COLO829 (cell line): Measurements from ENCODE around the gene B3GNT9.
A peak's percentile ranks its signal among the peaks of the same experiment; 100 is the strongest.

ENCODE experiments used
- DNase-seq: peaks from one replicate; pipeline ENCODE4 v3.0.0; 2012; ENCODE audit warnings: low spot score

B3GNT9 gene, protein sequence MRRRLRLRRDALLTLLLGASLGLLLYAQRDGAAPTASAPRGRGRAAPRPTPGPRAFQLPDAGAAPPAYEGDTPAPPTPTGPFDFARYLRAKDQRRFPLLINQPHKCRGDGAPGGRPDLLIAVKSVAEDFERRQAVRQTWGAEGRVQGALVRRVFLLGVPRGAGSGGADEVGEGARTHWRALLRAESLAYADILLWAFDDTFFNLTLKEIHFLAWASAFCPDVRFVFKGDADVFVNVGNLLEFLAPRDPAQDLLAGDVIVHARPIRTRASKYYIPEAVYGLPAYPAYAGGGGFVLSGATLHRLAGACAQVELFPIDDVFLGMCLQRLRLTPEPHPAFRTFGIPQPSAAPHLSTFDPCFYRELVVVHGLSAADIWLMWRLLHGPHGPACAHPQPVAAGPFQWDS

DNA sequence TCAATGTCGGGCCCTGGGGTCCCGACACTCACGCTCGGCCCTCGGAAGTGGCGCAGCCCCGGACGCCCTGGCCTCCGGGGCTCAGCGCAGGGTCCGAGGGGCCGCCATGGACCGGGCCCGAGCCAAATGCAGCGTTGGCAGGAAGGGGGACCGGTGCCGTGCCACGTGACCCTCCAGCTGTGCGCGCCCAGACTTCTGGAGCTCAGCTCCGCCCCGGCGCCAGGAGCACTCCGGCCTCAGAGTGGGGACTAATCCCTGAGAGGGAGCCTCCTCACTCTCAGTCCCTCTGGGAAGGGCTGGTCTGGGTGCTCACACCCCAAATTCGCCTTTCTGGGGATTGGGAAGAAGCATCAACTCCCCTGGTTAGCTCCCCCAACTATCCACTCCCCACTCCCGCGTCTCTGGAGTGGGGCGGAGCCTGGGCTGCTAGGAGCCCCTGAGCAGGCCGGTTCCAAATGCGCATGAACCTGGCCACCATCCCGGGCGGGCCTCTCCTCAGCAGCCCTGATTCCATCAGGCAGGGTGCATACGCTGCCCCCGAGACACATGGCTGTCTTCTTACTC lies at the start of gene B3GNT9:
Gene B3GNT9 (minus strand): TSS at position 166 of the 564 bp plus-strand sequence. CDS start 513 bp downstream, outside the sequence.
- DNase-seq = no peak

DNA sequence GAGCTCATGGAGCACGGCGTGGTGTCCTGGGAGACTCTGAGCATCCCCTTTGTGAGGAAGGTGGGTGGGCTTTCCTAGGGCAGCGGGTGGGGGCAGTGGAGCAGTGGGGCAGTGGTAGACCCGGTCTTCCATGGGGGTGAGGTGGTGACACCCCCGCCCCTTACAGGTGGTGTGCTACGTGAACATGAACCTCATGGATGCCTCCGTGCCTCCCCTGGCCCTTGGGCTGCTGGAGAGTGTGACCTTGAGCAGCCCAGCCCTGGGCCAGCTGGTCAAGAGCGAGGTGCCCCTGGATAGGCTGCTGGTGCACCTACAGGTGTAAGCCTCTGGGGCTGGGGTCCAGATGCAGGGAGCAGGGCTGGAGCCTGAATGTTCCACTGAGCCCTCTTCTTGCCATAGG lies 49.7 kb upstream of the B3GNT9 start:
- DNase-seq = no peak

DNA sequence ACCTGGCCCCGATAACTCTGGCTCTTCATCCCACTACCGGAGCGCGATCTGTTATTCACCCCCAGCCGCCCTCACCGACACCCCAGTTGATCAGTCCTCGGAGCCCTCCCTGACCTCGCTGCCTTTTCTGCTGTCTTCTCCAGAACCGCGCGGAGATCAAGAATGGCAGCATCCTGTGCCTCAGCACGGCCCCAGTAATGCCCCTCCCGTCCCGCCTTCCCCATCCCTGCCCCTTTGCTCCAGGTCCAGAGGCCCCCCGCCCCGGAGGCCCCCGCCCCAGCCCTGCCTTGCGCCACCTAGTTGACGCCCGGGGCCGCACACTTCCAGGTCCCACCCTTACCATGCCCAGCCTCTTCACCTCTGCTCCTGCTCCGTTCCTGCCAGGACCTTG lies 49.0 kb upstream of the B3GNT9 start:
- no peak for DNase-seq

DNA sequence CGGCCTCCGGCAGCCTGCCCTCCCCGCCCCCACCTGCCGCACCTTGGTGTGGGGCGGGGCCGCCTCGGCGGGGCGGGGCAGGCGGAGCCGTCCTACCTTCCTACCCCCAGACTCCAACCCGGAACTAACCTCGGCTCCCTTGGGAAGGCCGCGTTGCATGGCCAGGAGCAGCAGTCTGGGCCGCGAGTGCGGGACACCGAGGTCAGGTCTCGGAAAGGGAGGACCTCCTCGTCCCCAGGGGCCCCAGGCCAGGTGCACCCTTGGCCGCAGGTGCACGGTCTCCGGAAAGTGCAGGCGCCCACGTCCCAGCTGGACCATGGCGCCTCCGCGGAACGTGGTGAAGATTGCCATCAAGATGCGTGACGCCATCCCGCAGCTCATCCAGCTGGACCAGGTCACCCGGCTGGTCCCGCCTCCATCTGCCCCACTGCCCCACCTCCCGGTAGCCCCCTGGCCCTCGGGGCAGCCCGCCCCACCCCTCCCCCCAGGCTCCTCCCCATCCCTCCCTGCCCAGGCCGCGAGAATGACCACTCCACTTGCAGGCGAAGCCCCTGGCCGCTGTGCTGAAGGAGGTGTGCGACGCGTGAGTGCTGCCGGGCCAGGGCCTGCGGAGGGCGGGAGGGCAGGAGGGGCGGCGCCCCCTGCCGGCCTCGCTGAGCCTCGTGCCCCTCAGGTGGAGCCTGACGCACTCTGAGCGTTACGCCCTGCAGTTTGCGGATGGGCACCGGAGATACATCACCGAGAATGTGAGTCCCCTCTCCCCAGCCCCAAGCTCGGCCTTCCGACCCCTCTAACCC lies 48.4 kb upstream of the B3GNT9 start, which contains the start of gene ELMO3:
Gene ELMO3 (plus strand): TSS at position 121 of the 797 bp plus-strand sequence. CDS start 196 bp downstream, at position 317.
- no peak for DNase-seq

DNA sequence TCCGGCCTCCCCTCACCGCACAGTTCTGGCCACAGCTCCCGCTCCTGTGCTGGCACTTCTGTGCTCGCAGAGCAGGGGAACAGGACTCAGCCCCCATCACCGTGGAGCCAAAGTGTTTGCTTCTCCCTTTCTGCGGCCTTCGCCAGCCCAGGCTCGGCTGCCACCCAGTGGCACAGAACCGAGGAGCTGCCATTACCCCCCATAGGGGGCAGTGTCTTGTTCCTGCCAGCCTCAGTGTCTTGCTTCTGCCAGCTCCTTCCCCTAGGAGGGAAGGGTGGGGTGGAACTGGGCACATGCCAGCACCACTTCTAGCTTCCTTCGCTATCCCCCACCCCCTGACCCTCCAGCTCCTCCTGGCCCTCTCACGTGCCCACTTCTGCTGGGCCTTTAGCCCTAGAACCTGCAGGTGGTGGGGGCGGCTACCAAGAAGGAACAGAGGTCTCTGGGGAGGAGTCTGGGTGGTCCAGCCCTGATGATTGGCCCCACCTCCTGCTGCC lies 47.5 kb upstream of the B3GNT9 start:
- DNase-seq = no peak

DNA sequence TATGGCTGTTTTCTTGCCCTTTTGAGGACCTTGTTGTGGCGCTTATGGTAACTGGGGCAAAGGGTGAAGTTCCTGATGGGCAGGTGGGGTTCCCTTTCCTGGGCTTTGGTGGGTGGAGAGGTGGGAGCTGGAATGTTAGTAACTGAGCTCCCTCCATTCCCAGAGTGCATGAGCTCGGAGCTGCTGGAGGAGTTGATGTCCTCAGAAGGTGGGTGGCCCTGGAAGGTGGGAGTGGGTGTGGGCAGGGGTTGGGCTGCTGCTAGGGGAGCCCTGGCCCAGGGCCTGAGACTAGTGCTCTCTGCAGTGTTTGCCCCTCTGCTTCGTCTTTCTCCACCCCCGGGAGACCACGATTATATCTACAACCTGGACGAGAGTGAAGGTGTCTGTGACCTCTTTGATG lies 46.9 kb upstream of the B3GNT9 start:
- no peak for DNase-seq

DNA sequence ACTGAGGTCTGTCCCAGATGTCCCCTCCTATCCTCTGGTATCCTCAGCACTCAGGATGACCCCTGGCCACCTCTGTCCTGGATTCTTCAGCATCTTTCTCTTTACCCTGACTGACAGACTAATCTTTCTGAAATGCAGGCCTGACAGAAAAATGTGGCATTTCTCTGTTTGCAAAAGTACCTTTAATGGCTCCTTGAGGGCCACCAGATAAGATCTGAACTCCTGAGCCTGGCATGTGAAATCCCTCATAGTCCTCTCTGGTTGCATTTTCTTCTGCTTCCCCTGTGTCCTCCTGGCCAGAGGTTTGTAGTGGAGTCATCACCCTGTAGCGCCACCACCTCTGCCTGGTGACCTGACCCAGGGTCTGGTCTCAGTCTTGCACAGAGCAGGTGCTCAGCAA lies 46.1 kb upstream of the B3GNT9 start:
- no peak for DNase-seq

DNA sequence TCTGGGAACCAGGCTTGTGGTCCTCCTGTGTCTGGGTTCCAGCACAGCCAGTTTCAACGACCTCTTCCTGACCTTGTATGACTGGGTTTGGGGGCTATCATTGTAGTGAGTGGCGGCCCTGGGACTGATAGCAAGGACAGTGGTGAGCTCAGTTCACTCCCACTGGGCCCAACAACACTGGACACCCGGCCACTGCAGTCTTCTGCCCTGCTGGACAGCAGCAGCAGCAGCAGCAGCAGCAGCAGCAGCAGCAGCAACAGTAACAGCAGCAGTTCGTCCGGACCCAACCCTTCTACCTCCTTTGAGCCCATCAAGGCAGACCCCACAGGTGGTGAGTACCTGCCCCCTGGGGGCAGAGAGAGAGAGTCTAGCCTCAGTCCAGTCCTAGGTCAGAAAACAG lies 44.9 kb upstream of the B3GNT9 start:
- no peak for DNase-seq

DNA sequence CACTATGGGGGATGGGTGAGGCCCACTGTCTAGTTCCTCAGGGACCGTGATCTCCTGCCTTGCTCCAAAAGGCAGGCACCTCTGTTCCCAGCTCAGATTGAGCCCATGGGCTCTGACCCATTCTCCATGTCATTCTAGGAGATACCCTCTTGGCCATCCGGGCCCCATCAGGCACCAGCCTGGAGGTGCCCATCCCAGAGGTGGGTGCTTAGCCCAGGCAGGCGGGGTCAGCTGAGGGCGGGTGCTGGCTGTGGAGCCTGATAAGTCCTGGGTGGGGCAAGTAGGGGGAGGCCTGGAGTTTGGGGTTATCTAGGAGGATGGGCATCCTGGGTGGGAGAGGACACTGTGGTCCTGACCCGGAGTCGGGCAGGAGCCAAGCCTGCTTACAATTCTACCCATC lies 43.5 kb upstream of the B3GNT9 start:
- DNase-seq = no peak

DNA sequence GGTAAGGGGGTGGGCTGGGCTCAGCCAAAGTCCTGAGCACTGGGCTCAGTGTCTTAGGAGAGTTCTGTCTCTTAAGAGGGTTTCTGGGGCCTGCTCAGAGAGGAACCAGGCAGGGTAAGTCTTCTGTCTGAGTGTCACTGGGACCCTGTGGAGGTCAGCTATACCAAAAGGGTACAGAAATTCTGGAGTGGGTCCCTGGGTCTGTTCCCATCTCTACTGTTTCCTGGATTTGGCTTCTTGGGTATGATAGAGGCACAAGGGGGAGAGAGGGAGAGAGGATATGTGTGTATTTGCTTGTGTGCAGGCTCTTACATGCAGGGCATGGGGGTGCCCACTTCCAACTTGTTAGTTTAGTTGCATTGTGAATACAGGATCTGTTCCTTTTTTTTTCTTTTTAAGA lies 42.7 kb upstream of the B3GNT9 start:
- DNase-seq = no peak

DNA sequence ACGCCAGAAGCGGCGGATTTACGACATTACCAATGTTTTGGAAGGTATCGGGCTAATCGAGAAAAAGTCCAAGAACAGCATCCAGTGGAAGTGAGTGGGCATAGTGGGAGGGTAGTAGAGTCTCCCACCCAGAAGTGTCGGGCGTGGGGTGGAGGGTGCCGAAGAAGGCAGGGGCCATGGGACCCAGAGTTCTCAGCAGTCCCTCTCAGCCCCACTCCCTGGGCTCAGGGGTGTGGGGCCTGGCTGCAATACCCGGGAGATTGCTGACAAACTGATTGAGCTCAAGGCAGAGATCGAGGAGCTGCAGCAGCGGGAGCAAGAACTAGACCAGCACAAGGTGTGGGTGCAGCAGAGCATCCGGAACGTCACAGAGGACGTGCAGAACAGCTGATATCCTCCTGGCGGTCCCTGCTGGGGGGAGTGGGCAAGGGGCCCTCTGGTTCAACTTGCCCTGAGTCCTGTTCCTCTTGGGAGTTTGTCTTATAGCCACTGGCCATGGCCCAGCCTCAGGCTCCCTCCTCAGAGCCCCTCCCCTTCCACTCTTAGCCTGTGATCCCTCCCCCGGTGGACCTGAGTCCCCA lies 42.1 kb upstream of the B3GNT9 start:
- no peak for DNase-seq

DNA sequence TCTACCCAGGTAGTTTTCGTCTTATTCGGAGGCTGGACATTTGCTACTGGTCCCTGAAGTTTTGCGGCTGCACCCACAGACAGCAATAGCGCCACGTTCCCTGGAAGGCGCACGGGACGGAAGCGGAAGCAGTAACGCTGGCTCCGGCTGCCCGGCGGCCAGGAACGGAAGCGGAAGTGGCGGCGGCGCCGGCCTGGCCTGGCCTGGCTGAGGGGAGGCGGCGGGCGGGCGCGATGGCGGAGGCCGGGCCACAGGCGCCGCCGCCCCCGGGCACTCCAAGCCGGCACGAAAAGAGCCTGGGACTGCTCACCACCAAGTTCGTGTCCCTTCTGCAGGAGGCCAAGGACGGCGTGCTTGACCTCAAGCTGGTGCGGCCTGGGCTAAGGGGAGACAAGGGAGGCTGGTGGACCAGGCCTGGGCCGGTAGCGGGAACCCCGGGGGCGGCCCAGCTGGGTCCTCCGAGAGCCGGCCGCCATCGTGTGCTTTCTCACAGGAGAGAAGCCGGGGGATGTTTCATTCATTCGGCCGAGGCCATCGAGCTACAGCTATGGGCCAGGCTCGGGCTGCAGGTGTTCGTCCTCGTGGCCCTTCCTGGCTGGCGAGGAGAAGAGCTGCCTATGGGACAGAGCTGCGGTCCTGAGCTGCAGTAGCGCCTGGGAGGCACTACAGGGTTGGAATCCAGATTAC lies 41.3 kb upstream of the B3GNT9 start, which contains the start of gene E2F4:
Gene E2F4 (plus strand): TSS at position 161 of the 687 bp plus-strand sequence. CDS start 73 bp downstream, at position 234.
- peak; percentile 89 for DNase-seq

DNA sequence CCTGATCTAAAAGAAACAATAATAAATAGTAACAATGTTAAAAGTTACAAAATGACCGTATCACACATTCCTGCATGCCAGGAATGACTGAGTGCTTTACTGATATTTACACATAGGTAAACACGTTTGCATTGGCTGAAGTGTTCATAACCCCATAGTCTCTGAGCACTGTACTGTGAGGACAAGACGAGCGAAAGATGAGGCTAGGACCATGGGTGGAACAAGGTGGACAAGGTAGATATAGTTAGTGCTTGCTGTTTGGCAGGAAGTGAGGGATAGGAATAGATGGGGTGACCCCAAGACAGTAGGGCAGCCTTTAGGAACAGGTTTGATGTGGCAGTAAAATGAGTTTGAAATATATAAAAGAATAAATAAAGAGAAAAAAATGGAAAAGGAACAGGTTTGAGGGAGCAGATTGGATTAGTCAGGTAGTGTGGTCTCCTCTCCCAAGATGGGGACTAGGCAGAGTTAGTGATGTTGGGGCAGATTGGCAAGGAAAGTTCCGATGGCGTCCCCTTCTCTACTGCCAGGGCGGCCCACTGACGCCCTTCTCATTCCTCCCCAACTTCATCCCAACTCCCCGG lies 40.7 kb upstream of the B3GNT9 start:
- DNase-seq = no peak

DNA sequence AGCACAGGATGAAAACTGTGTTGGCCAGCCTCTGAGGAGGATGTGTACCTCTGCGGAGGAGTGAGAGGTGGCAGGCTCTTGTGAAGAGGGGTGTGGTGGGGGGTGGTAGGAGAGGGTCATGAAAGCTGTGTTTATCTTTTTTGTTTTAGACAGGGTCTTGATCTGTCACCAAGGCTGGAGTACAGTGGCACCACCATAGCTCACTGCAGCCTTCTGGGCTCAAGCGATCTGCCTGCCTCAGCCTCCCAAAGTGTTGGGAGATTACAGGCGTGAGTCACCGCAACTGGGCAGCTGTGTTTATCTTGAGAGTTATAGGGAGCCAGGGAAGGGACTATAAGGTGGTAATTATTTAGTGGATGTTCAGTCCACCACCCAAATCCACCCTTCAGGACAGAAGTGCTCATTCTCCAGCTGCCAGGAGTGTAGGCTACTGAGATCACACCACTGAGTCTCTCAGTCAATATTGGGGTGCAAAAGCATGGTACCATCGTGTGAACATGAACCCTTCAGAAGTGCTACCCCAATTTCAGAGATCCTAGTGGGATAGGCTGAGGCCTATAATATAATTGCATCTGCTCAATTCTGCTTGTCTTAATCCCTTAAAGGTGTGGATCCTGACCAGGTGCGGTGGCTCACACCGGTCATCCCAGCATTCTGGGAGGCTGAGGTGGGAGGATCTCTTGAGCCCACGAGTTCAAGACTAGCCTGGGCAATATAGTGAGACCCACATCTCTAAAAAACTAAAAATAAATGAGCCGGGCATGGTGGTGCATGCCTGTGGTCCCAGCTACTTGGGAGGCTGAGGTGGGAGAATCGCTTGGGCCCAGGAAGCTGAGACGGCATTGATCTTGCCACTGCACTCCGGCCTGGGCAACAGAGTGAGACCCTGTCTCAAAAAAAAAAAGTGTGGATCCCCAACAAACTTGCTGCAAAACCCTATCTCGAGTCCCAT lies 39.9 kb upstream of the B3GNT9 start:
- DNase-seq = no peak

DNA sequence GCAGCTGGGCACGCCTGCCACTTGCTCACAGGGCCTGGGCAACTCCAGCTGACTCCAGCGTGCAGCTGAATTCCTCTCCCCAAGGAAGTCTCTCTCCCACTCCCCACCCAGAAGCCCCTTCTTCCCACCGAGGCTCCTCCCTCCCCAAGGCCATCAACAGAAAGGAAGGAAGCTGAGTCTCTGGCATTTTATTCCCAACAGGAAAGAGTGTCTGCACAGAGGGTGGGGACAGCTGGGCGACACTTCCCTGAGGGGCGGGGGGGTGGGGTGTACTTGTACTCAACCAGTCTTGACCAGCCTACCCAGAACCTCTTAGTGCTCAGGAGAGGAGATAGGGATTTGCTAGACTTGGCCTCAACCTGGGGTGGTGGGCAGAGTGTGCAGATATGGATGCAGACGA lies 39.2 kb upstream of the B3GNT9 start, which contains the start of gene EXOC3L1:
Gene EXOC3L1 (minus strand): TSS at position 96 of the 400 bp plus-strand sequence. CDS start 460 bp downstream, outside the sequence.
- no peak for DNase-seq

DNA sequence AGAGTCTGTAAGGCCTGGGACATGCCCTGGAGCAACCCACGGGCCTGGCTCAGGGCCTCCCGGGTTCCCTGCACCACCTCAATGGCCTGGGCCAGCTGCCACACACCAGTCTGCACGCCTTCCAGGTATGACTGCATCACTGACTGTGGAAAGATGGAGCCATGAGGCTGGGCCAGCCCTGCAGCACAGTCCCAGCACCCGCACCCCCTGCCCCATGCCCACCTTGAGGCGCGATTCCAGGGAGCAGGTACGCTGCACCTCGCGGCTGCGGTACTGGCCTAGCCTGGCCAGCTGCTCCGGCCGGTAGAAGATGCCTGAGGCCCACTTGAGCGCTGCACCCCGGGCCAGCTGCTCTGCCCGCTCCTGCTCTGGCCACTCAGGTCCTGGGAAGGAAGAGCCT lies 38.0 kb upstream of the B3GNT9 start:
- no peak for DNase-seq

DNA sequence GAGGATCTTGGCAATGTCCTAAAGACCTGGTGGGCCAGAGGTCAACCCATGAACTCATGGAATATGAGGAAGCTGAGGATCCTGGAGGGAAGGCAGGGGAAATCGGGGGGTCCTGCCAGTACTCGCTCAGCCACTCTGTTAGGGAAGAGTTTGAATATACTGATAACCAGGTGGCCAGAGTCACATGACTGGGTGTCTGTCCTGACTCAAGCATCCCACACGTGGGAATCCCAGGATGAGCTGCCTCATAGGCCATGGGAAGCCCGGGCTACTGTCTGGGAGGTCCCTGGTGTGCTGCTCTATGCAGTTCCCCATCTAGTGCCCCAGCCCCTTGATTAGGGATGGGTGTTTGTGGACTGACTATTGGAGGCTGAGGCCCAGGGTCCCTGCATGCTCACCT lies 37.5 kb upstream of the B3GNT9 start:
- no peak for DNase-seq

DNA sequence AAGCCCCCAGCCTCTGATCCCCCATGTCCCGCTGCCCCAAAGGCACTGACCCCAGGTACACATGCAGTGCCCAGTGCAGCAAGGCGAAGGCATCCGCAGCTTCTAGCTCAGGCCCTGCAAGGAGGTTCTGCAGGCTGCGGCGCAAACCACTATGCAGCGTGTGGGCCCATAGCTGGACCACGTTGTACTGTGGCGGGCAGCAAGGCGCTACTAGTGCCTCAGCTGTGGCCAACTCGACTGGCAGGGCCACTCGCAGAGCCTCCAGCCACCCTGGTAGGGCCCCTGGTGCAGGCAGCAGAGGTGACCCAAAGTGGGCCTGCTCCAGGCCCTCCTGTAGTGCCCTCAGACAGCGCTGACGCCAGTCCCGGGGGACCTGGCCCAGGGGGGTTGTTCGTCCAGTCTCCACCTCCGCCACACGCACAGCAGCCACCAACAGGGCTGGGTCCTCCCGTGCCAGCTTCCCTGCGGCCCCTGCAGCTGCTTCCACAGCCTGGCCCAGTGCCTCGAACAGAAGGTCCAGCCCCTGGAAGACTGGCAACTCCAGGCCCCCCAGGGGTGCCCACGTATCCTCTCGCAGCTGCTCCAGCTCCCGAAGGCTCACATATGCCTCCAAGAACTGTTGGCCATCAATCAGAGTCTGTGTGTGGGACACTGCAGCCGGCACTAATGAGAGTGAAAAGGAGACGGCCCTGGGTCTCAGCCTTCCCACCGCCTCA lies 36.5 kb upstream of the B3GNT9 start:
- DNase-seq = no peak

DNA sequence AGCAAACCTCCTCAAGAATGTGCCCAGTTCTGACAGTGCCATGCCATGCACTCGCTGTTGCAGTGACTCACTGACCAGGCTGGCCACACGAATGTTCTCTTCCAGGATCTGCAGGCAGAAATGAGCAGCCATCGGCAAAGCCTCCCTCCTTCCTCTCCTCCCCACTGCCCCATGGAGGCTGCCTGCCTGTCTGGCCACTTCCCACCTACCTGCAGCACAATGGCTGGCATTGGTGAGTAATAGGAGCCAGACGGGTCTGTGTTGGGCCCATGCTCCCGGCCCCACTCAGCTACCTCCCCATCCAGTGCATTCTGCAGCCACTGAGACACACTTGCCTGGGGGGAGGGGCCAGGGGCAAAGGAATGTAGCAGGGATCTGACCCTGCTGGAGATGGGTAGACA lies 35.8 kb upstream of the B3GNT9 start:
- no peak for DNase-seq
